ENCODE measurements around the gene INSIG1. TPM values are rescaled to one million over a fixed set of nuclear protein-coding genes. Genes with fewer than 3 reads are reported as not detected.

INSIG1 gene
- total and polyA plus RNA-seq, 2 of the 4 experiments (the other 2 are of a cell fraction), result 19.0 to 26.0 TPM

DNA sequence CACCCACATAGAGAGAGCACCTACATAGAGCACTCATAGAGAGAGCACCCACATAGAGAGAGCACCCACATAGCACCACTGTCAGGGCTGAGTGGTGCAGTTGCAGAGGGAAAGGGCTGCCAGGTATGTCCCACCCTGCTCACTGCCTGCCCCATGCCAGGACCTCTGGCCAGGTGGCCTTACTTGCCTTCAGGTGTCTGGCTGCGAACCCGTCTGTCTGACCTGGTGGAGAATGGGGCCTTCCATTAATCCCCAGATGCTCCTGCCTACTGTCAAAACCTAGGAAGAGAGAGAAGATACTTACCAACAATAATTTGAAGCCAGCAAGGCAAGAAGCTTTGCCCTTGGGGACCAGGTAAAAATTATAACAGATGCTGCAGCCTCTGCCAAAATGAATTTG lies 51.1 kb downstream of the INSIG1 start:
- Histone ChIP-seq H3K14ac (replicated peaks; ENCODE audit: low read depth, low read length) (no peak overlapping the region), H3K9me3 (ENCODE audit: control insufficient read depth, insufficient read depth, low read length) (no peaks in the 10 kb centered on the region), H3K18ac (ENCODE audit: low read depth, low read length) (no peak overlapping the region), H3K23ac (ENCODE audit: low read depth, low read length) (no peak overlapping the region), H2BK15ac (ENCODE audit: low read depth, low read length) (no peak overlapping the region), H2BK20ac (ENCODE audit: low read depth, low read length) (no peak overlapping the region), H3K79me1 (ENCODE audit: low read depth in 1 of 2, low read length in 2 of 2) (no peaks in the 10 kb centered on the region), H2AK5ac (ENCODE audit: low read depth, low read length) (no peak overlapping the region), H2AFZ (replicated peaks; ENCODE audit: low read length, poor library complexity) (no peak overlapping the region), H3K9me1 (ENCODE audit: insufficient read depth, low read length) (no peaks in the 10 kb centered on the region), H2AK9ac (replicated peaks; ENCODE audit: low read depth, low read length, poor library complexity) (no peak overlapping the region), H3K4me3 (ENCODE audit: insufficient read depth, low read depth, low read length) (no peak overlapping the region), H3K36me3 (ENCODE audit: control insufficient read depth, insufficient read depth, low read length) (no peaks in the 10 kb centered on the region), H3K4me1 (ENCODE audit: control insufficient read depth, insufficient read depth, low read length) (no peaks in the 10 kb centered on the region), H4K20me1 (ENCODE audit: insufficient read depth, low read length) (no peaks in the 10 kb centered on the region), H3K4me2 (ENCODE audit: low read depth, low read length) (no peak overlapping the region), H4K8ac (ENCODE audit: low read depth in 2 of 2, low read length in 2 of 2) (no peak overlapping the region), H2BK5ac (ENCODE audit: low read depth, low read length, poor library complexity, severe bottlenecking) (no peak overlapping the region), H4K5ac (ENCODE audit: low read depth, low read length) (no peak overlapping the region), H3K9ac (ENCODE audit: low read depth, low read length) (no peak overlapping the region), H3K56ac (ENCODE audit: extremely low read depth, insufficient read depth, low read length) (no peak overlapping the region), H3K27ac (ENCODE audit: insufficient read depth, low read length) (no peak overlapping the region), H3K27me3 (ENCODE audit: control insufficient read depth, insufficient read depth, low read length) (0 out of 2 replicates have a peak, but pooled peaks cover 1% of the 10 kb centered on the region), H2BK120ac (ENCODE audit: low read depth, low read length) (no peak overlapping the region), H3K4ac (ENCODE audit: low read depth, low read length) (no peak overlapping the region), H4K91ac (ENCODE audit: insufficient read depth, low read depth, low read length) (no peak overlapping the region)
- ChIA-PET POLR2A (ENCODE audit: unreplicated experiment) (no interaction called here), CTCF (no interaction called here)
- intact Hi-C loops (cut with micrococcal nuclease) (loop anchor here (10.0 kb wide), 1 partner anchor 344 kb away; the partner anchor contains the start of gene PAXIP1), dilution Hi-C loops (cut with HindIII; ENCODE audit: low sequenced_read_pairs, unreplicated experiment) (no loop called here), in situ Hi-C loops (cut with MboI; ENCODE audit: low sequenced_read_pairs) (loop anchor here (10.0 kb wide), 2 partner anchors 154 to 424 kb away; no protein-coding TSS in a partner anchor)
- TF ChIP-seq, protein P1, sequence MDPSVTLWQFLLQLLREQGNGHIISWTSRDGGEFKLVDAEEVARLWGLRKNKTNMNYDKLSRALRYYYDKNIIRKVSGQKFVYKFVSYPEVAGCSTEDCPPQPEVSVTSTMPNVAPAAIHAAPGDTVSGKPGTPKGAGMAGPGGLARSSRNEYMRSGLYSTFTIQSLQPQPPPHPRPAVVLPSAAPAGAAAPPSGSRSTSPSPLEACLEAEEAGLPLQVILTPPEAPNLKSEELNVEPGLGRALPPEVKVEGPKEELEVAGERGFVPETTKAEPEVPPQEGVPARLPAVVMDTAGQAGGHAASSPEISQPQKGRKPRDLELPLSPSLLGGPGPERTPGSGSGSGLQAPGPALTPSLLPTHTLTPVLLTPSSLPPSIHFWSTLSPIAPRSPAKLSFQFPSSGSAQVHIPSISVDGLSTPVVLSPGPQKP (IDR thresholded peaks at IDR 0.05; ENCODE audit: borderline replicate concordance, low read depth, low read length), result no peak
- no peak for TF ChIP-seq MXI1 (IDR thresholded peaks at IDR 0.05; ENCODE audit: borderline replicate concordance, low read depth, low read length)
- no peak for TF ChIP-seq RFX5 (IDR thresholded peaks at IDR 0.05; ENCODE audit: low read depth, low read length)
- no peak for TF ChIP-seq MAFK (IDR thresholded peaks at IDR 0.05; ENCODE audit: low read depth, low read length)
- TF ChIP-seq RCOR1 (IDR thresholded peaks at IDR 0.05; ENCODE audit: insufficient replicate concordance, low read length), result no peak
- no peak for TF ChIP-seq MAZ (IDR thresholded peaks at IDR 0.05; ENCODE audit: borderline replicate concordance, low read depth, low read length)
- TF ChIP-seq NFE2L2 (IDR thresholded peaks at IDR 0.05; ENCODE audit: low read depth, low read length), result no peak
- TF ChIP-seq BHLHE40 (IDR thresholded peaks at IDR 0.05; ENCODE audit: low read depth, low read length), result no peak
- no peak for TF ChIP-seq POLR2A (IDR thresholded peaks at IDR 0.05; ENCODE audit: low read depth, low read length)
- no peak for TF ChIP-seq CEBPB (IDR thresholded peaks at IDR 0.05; ENCODE audit: low read depth, low read length)
- no peak for TF ChIP-seq FOS (IDR thresholded peaks at IDR 0.05; ENCODE audit: low read depth, low read length)
- TF ChIP-seq CHD1 (IDR thresholded peaks at IDR 0.05; ENCODE audit: low read depth, low read length), result no peak
- TF ChIP-seq, protein P2, sequence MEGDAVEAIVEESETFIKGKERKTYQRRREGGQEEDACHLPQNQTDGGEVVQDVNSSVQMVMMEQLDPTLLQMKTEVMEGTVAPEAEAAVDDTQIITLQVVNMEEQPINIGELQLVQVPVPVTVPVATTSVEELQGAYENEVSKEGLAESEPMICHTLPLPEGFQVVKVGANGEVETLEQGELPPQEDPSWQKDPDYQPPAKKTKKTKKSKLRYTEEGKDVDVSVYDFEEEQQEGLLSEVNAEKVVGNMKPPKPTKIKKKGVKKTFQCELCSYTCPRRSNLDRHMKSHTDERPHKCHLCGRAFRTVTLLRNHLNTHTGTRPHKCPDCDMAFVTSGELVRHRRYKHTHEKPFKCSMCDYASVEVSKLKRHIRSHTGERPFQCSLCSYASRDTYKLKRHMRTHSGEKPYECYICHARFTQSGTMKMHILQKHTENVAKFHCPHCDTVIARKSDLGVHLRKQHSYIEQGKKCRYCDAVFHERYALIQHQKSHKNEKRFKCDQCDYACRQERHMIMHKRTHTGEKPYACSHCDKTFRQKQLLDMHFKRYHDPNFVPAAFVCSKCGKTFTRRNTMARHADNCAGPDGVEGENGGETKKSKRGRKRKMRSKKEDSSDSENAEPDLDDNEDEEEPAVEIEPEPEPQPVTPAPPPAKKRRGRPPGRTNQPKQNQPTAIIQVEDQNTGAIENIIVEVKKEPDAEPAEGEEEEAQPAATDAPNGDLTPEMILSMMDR (conservative IDR thresholded peaks at IDR 0.05; ENCODE audit: low read depth, low read length), result no peak
- no peak for TF ChIP-seq SMC3 (IDR thresholded peaks at IDR 0.05; ENCODE audit: low read depth, low read length)
- TF ChIP-seq, protein P3, sequence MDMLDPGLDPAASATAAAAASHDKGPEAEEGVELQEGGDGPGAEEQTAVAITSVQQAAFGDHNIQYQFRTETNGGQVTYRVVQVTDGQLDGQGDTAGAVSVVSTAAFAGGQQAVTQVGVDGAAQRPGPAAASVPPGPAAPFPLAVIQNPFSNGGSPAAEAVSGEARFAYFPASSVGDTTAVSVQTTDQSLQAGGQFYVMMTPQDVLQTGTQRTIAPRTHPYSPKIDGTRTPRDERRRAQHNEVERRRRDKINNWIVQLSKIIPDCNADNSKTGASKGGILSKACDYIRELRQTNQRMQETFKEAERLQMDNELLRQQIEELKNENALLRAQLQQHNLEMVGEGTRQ (IDR thresholded peaks at IDR 0.05; ENCODE audit: low read depth, low read length), result no peak
- TF ChIP-seq RAD21 (IDR thresholded peaks at IDR 0.05; ENCODE audit: low read length), result no peak
- WGBS, 2 experiments (ENCODE audit: extremely low coverage in 2 of 2, insufficient read length in 1 of 2), result no CpG with 5 or more reads among the region's 2 CpGs
- BruUV-seq (replicated peaks), result no TSS peak
- DNase-seq (no peak), ATAC-seq (ENCODE audit: low read depth) (no peak)

All from IMR-90 (cell line).